SK-N-SH (cell line): ENCODE measurements around the gene ATP1A4. TPM values are rescaled to one million over a fixed set of nuclear protein-coding genes. Genes with fewer than 3 reads are reported as not detected.

Experiments used
- CTCF ChIA-PET: fragments of 300-600, 350-600 bp; formaldehyde crosslinking; extraction: SDS; loops from one replicate; lab custom pipeline; 2021; lab: Yijun Ruan, JAX
- POLR2A ChIA-PET: fragments of 350-600 bp; sonication (Branson Sonifier 250); formaldehyde crosslinking; extraction: SDS; loops from one replicate; lab custom pipeline; 2020; ENCODE audit warnings: antibody characterized with exemption, inconsistent platforms; lab: Yijun Ruan, JAX
- DNase-seq: peaks from one replicate; pipeline ENCODE4 v3.0.0; 2012
- H2AFZ ChIP-seq: fragments of 200-600 bp; sonication (generic); 2 replicates; pipeline ENCODE4 v1.8.1; 2016; ENCODE audit warnings: antibody characterized with exemption, mild to moderate bottlenecking, low read depth
- H3F3A ChIP-seq: fragments of 200-600 bp; sonication (generic); replicated peaks from 2 replicates; pipeline ENCODE3; 2016; ENCODE audit warnings: antibody characterized with exemption, mild to moderate bottlenecking; ENCODE audit not compliant: insufficient read depth
- H3K27ac ChIP-seq, 2 experiments: fragments of 200-500 bp in 1 of 2; fragments of 200-600 bp in 1 of 2; sonication (Bioruptor generic) in 1 of 2; sonication (generic), shearing (Covaris generic) in 1 of 2; 2 replicates each; pipeline versions ENCODE4 v1.5.1 to v1.6.1; 2014 to 2016; ENCODE audit warnings: low read depth in 2 of 2, inconsistent platforms in 1 of 2, low read length in 1 of 2, mild to moderate bottlenecking in 1 of 2, mixed read lengths in 1 of 2
- H3K27me3 ChIP-seq: fragments of 200-600 bp; sonication (generic), shearing (Covaris generic); 2 replicates; pipeline ENCODE4 v1.6.1; 2016; ENCODE audit warnings: mixed run types; ENCODE audit not compliant: insufficient read depth
- H3K36me3 ChIP-seq, 2 experiments: fragments of 200-500 bp in 1 of 2; fragments of 200-600 bp in 1 of 2; sonication (Bioruptor generic) in 1 of 2; sonication (generic) in 1 of 2; replicated peaks in 1 of 2; 2 replicates each; pipeline versions ENCODE3 to v1.5.1; 2014 to 2016; ENCODE audit warnings: low read length in 1 of 2, mild to moderate bottlenecking in 1 of 2; ENCODE audit not compliant: insufficient read depth in 2 of 2, control insufficient read depth in 1 of 2
- H3K4me1 ChIP-seq, 2 experiments: fragments of 200-500 bp in 1 of 2; fragments of 200-600 bp in 1 of 2; sonication (Bioruptor generic) in 1 of 2; sonication (generic), shearing (Covaris generic) in 1 of 2; 2 replicates each; pipeline versions ENCODE4 v1.5.1 to v1.6.1; 2014 to 2016; ENCODE audit warnings: low read depth in 1 of 2, low read length in 1 of 2, mixed run types in 1 of 2; ENCODE audit not compliant: insufficient read depth in 2 of 2, control insufficient read depth in 1 of 2
- H3K4me2 ChIP-seq: fragments of 200-600 bp; sonication (generic), shearing (Covaris generic); 2 replicates; pipeline ENCODE4 v1.6.1; 2017; ENCODE audit warnings: mixed run types
- H3K4me3 ChIP-seq, 2 experiments: fragments of 200-500 bp in 1 of 2; fragments of 200-600 bp in 1 of 2; sonication (Bioruptor generic) in 1 of 2; sonication (generic), shearing (Covaris generic) in 1 of 2; 2 replicates each; pipeline versions ENCODE4 v1.5.1 to v1.8.1; 2014 to 2016; ENCODE audit warnings: low read depth in 2 of 2, inconsistent platforms in 1 of 2, low read length in 1 of 2, mild to moderate bottlenecking in 1 of 2, mixed read lengths in 1 of 2, moderate library complexity in 1 of 2
- H3K79me2 ChIP-seq: fragments of 200-600 bp; sonication (generic); 2 replicates; pipeline ENCODE4 v1.8.1; 2017; ENCODE audit warnings: mild to moderate bottlenecking; ENCODE audit not compliant: insufficient read depth
- H3K9ac ChIP-seq: fragments of 200-600 bp; sonication (generic); 2 replicates; pipeline ENCODE4 v1.6.1; 2017; ENCODE audit warnings: mixed run types
- H3K9me2 ChIP-seq: fragments of 200-600 bp; sonication (generic); 2 replicates; pipeline ENCODE4 v1.6.1; 2017; ENCODE audit warnings: mixed run types
- H3K9me3 ChIP-seq: fragments of 200-600 bp; sonication (generic); 2 replicates; pipeline ENCODE4 v1.6.1; 2017; ENCODE audit warnings: mixed run types, mild to moderate bottlenecking, moderate library complexity
- H4K20me1 ChIP-seq: fragments of 200-600 bp; sonication (generic); 2 replicates; pipeline ENCODE4 v1.6.1; 2017; ENCODE audit warnings: mild to moderate bottlenecking, mixed run types; ENCODE audit not compliant: insufficient read depth
- CHD2 ChIP-seq: fragments of 150-350 bp; IDR thresholded peaks from 2 replicates; pipeline ENCODE4 v1.6.1; 2018; ENCODE audit warnings: low read length; ENCODE audit not compliant: partially characterized antibody
- EP300 ChIP-seq, 2 experiments: IDR thresholded peaks; 2 replicates each; pipeline versions ENCODE4 v1.4.0 to v1.6.1; 2012; ENCODE audit warnings: borderline replicate concordance in 1 of 2, low read depth in 1 of 2, low read length in 1 of 2
- EZH2phosphoT487 ChIP-seq: fragments of 200-600 bp; sonication (generic); IDR thresholded peaks from 2 replicates; pipeline ENCODE4 v1.6.1; 2017; ENCODE audit warnings: low read depth, mixed run types, mild to moderate bottlenecking, antibody characterized with exemption, moderate library complexity, borderline replicate concordance
- FOXM1 ChIP-seq: IDR thresholded peaks from 2 replicates; pipeline ENCODE4 v1.4.0; 2012; ENCODE audit warnings: low read depth, mild to moderate bottlenecking
- MXI1 ChIP-seq: IDR thresholded peaks from 2 replicates; pipeline ENCODE4 v1.6.1; 2012; ENCODE audit warnings: mild to moderate bottlenecking, low read depth, low read length, improper control_type of control experiment
- NFIC ChIP-seq: IDR thresholded peaks from 2 replicates; pipeline ENCODE4 v1.4.0; 2012; ENCODE audit warnings: borderline replicate concordance
- NRF1 ChIP-seq: IDR thresholded peaks from 2 replicates; pipeline ENCODE4 v1.6.1; 2012; ENCODE audit warnings: low read depth, mild to moderate bottlenecking, low read length
- RAD21 ChIP-seq: IDR thresholded peaks from 2 replicates; pipeline ENCODE4 v1.6.1; 2012; ENCODE audit warnings: mild to moderate bottlenecking, low read length
- RFX5 ChIP-seq: IDR thresholded peaks from 2 replicates; pipeline ENCODE4 v1.6.1; 2012; ENCODE audit warnings: mild to moderate bottlenecking, improper control_type of control experiment, low read length
- SIN3A ChIP-seq: IDR thresholded peaks from 2 replicates; pipeline ENCODE4 v1.6.1; 2012; ENCODE audit warnings: low read depth, mild to moderate bottlenecking, low read length, moderate library complexity, borderline replicate concordance
- SMC3 ChIP-seq: IDR thresholded peaks from 2 replicates; pipeline ENCODE4 v1.6.1; 2012; ENCODE audit warnings: low read depth, low read length, improper control_type of control experiment
- WGBS: methylation state at CpG from one replicate; pipeline ENCODE4 v1.1.6; 2017; ENCODE audit warnings: low lambda C conversion rate; 5-methylcytosine and 5-hydroxymethylcytosine counted together
- polyA plus RNA-seq, 3 experiments: library from polyadenylated mRNA; depleted of rRNA; stranded (reverse); fragments of >200 nt; gene quantifications; 2 replicates each; pipeline ENCODE4 v1.2.3, GENCODE V29; 2012
- TF ChIP-seq, protein P1 (sequence below): fragments of 200-600 bp; sonication (generic); IDR thresholded peaks from 2 replicates; pipeline ENCODE4 v1.6.1; 2017; ENCODE audit warnings: antibody characterized with exemption, mild to moderate bottlenecking, moderate library complexity

ATP1A4 gene
- polyA plus RNA-seq, 1 of the 3 experiments (the other 2 are of a cell fraction), result not detected

DNA sequence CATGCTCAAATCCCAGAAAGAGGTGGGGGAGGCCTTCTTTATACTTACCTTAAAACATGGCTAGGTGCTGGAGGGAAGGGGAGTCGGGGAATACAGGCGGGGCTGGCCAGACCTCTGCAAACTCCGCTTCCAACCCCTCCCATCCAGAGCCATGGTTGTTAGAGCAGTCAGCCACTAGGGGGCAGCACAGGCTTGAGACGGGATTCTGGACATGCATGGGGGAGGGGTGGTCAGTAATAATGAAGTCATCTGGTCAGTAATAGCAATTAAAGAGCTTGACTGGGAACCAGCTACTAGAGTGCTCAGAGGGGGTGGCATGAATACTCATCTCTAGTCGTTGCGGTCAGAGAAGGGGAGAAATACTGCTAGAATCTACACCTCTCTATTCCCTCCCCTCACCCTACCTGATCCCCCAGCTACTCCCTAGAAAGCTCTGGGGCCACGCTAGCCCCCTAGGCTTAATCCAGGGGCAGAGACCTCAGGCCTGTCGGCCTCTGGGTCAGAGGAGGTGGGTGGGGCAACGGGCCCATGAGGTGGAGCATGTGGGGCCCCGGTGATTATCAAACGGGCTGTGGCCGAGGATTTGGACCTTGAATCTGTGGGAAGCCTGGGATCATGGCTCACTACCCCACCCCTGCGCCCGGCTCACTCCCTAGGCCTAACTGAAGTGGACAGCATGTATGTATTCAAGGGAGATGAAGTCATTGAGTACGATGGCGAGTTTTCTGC, 41.9 kb downstream of the ATP1A4 start:
- peak overlapping the region in 1 of 2 experiments; percentile 11; a peak in 1 of 4 replicates for H3K27ac ChIP-seq
- H3K4me3 ChIP-seq, result peak overlapping the region in 1 of 2 experiments; percentile 25; a peak in 1 of 4 replicates
- no peaks in the 10 kb centered on the region for H3K79me2 ChIP-seq
- H3K27me3 ChIP-seq, result no peaks in the 10 kb centered on the region
- ChIA-PET POLR2A (interaction anchor here (0.7 to 1.1 kb wide), 2 partner anchors 58 to 69 kb away, joined by 3 read pairs; partner anchors contain the start of gene DCAF8), CTCF (interaction anchor here (0.5 to 7.5 kb wide), 63 partner anchors 10 to 228 kb away, joined by 3 to 293 read pairs (median 5); partner anchors contain the start of genes ATP1A4, IGSF8, KCNJ9 and PEA15)
- peak overlapping the region; percentile 49; the same call in 1 of the 2 replicates for H3K4me2 ChIP-seq
- H4K20me1 ChIP-seq, result no peaks in the 10 kb centered on the region
- WGBS, result 24% methylated on average over 11 of the region's 16 CpGs
- no peaks in the 10 kb centered on the region for H3F3A ChIP-seq
- TF ChIP-seq CHD2 (peak; percentile 96), MXI1 (peak; percentile 54; the same call in 1 of the 2 replicates), EZH2phosphoT487 (no peak), NFIC (no peak), SIN3A (0 out of 2 replicates have a peak, but pooled peaks have one; percentile 36), EP300 (IDR thresholded peaks at IDR 0.05; ENCODE audit: borderline replicate concordance in 1 of 2, low read depth in 1 of 2, low read length in 1 of 2) (peak in 1 of 2 experiments; percentile 22; a peak in 1 of 4 replicates), SMC3 (peak; percentile 96), RAD21 (peak; percentile 98), FOXM1 (no peak), RFX5 (peak; percentile 52; the same call in 1 of the 2 replicates), NRF1 (0 out of 2 replicates have a peak, but pooled peaks have one; percentile 6)
- TF ChIP-seq, protein P1, sequence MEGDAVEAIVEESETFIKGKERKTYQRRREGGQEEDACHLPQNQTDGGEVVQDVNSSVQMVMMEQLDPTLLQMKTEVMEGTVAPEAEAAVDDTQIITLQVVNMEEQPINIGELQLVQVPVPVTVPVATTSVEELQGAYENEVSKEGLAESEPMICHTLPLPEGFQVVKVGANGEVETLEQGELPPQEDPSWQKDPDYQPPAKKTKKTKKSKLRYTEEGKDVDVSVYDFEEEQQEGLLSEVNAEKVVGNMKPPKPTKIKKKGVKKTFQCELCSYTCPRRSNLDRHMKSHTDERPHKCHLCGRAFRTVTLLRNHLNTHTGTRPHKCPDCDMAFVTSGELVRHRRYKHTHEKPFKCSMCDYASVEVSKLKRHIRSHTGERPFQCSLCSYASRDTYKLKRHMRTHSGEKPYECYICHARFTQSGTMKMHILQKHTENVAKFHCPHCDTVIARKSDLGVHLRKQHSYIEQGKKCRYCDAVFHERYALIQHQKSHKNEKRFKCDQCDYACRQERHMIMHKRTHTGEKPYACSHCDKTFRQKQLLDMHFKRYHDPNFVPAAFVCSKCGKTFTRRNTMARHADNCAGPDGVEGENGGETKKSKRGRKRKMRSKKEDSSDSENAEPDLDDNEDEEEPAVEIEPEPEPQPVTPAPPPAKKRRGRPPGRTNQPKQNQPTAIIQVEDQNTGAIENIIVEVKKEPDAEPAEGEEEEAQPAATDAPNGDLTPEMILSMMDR, result peak; percentile 96
- H3K36me3 ChIP-seq, result no peaks in the 10 kb centered on the region
- H2AFZ ChIP-seq, result peak overlapping the region; percentile 79; the same call in 1 of the 2 replicates
- DNase-seq, result peak; percentile 80
- no peaks in the 10 kb centered on the region for H3K9me2 ChIP-seq
- no peak overlapping the region for H3K9ac ChIP-seq
- H3K9me3 ChIP-seq, result no peaks in the 10 kb centered on the region
- peaks cover 3 to 5% of the 10 kb centered on the region in 2 experiments; a peak in 2 of 4 replicates for H3K4me1 ChIP-seq
